HG03460 (cell line): ENCODE measurements around the gene CASTOR2.
"Not testable (repeated sequence)": the region's sequence is repeated elsewhere in the genome, so short reads cannot be mapped to it uniquely, and the experiment has no call there.

Source experiments
- ATAC-seq: cut with Tn5 transposase; IDR thresholded peaks from one replicate; pipeline ENCODE4 v1.9.1; 2021; ENCODE audit not compliant: unreplicated experiment

Gene CASTOR2

GRCh38 chr7:74964511-74965119 is at the start of gene CASTOR2:
Gene CASTOR2 (plus strand): TSS chr7:74964705. CDS start chr7:74964986, 281 bp downstream.
- ATAC-seq: peak; percentile 91

- not testable (repeated sequence) for ATAC-seq
Measured at GRCh38 chr7:74922321-74922890, 42.1 kb upstream of the CASTOR2 start.

GRCh38 chr7:74923644-74924043 is 40.9 kb upstream of the CASTOR2 start:
- ATAC-seq: not testable (repeated sequence)

- not testable (repeated sequence) for ATAC-seq
Measured at GRCh38 chr7:74926968-74927367, 37.5 kb upstream of the CASTOR2 start.

- ATAC-seq: not testable (repeated sequence)
Measured at GRCh38 chr7:74931563-74932328, 32.8 kb upstream of the CASTOR2 start.

GRCh38 chr7:74939429-74939828 is 25.1 kb upstream of the CASTOR2 start:
- ATAC-seq: not testable (repeated sequence)

GRCh38 chr7:74941302-74942069 is 23.0 kb upstream of the CASTOR2 start:
- ATAC-seq: not testable (repeated sequence)

GRCh38 chr7:74943923-74944322 is 20.6 kb upstream of the CASTOR2 start:
- not testable (repeated sequence) for ATAC-seq

GRCh38 chr7:74947741-74948140 is 16.8 kb upstream of the CASTOR2 start:
- ATAC-seq: not testable (repeated sequence)

- not testable (repeated sequence) for ATAC-seq
Measured at GRCh38 chr7:74953774-74954173, 10.7 kb upstream of the CASTOR2 start.

GRCh38 chr7:74958328-74958727 is 6.2 kb upstream of the CASTOR2 start:
- ATAC-seq: not testable (repeated sequence)

GRCh38 chr7:74963704-74964510 is 598 bp upstream of the CASTOR2 start:
- not testable (repeated sequence) for ATAC-seq

- not testable (repeated sequence) for ATAC-seq
Measured at GRCh38 chr7:74966208-74966854, 1.8 kb downstream of the CASTOR2 start.

GRCh38 chr7:74966909-74967308 is 2.4 kb downstream of the CASTOR2 start:
- not testable (repeated sequence) for ATAC-seq

- ATAC-seq: not testable (repeated sequence)
Measured at GRCh38 chr7:74971431-74971830, 6.9 kb downstream of the CASTOR2 start.

- not testable (repeated sequence) for ATAC-seq
Measured at GRCh38 chr7:74972377-74972776, 7.9 kb downstream of the CASTOR2 start.

GRCh38 chr7:74975959-74976358 is 11.5 kb downstream of the CASTOR2 start:
- not testable (repeated sequence) for ATAC-seq

GRCh38 chr7:74977523-74977922 is 13.0 kb downstream of the CASTOR2 start:
- not testable (repeated sequence) for ATAC-seq

- ATAC-seq: not testable (repeated sequence)
Measured at GRCh38 chr7:74988436-74988835, 23.9 kb downstream of the CASTOR2 start.

- ATAC-seq: no peak
Measured at GRCh38 chr7:74993121-74993520, 28.6 kb downstream of the CASTOR2 start.
